Suppressor macrophage (primary cell): ENCODE measurements around the gene CASP7.

Experiments
- DNase-seq, 4 experiments: peaks; one replicate each; pipeline ENCODE4 v3.0.0-alpha.2; 2020 to 2022

CASP7 gene

GRCh38 chr10:113712755-113713639 lies 33.3 kb downstream of the CASP7 start:
- DNase-seq: no peak

DNA sequence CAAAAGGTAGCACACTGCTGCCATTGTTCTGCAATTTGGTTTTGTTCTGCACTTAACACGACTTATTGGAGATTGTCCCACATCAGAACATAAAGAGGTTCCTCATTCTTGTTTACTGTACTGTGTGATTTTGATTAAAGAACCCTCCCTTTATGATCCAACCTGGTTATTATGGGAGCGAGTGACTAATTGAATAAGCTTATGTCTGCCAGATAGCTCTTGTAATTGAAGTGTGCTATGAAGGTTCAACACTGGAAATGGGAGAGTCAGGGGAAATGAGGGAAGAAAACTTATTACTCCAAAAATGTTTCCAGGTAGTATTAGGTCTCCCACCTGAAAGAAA lies 33.9 kb downstream of the CASP7 start:
- DNase-seq: no peak

GRCh38 chr10:113716109-113716910 lies 36.6 kb downstream of the CASP7 start:
- peak in 2 of 4 experiments; percentile 47 to 52 for DNase-seq

- peak in 2 of 4 experiments; percentile 4 to 7 for DNase-seq
Measured at GRCh38 chr10:113718969-113719822, 39.5 kb downstream of the CASP7 start.

GRCh38 chr10:113720386-113720785 lies 40.7 kb downstream of the CASP7 start:
- no peak for DNase-seq

DNA sequence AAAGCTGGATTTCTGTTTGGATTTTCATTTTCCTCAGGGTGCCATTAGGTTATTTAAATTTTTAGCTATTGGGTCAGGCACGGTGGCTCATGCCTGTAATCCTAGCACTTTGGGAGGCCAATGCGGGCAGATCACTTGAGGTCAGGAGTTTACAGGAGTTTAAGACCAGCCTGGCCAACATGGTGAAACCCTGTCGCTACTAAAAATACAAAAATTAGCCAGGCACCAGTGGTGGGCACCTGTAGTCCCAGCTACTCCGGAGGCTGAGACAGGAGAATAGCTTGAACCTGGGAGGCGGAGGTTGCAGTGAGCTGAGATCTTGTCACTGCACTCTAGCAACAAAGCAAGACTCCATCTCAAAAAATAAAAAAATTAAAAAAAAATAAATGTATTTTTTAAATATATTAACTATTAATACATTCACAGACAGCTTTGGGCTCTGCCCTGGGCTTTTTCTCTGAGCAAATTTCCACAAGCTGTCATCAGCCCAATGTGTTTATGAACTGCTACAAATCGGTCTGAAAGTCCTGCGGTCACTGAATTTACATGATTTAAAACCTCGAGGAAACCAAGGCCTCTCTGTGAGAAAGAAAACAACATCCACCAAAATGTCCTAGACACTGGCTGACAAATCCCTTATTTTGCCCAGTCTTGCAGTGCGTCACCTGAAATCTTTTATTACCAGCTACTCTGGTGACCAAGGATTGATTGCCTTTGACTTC lies 52.6 kb downstream of the CASP7 start:
- DNase-seq: no peak

GRCh38 chr10:113732966-113733365 lies 53.3 kb downstream of the CASP7 start:
- no peak for DNase-seq

GRCh38 chr10:113733635-113734034 lies 53.9 kb downstream of the CASP7 start:
- DNase-seq: no peak

- no peak for DNase-seq
Measured at GRCh38 chr10:113735913-113736312, 56.2 kb downstream of the CASP7 start.

- no peak for DNase-seq
Measured at GRCh38 chr10:113736576-113736975, 56.9 kb downstream of the CASP7 start.

DNA sequence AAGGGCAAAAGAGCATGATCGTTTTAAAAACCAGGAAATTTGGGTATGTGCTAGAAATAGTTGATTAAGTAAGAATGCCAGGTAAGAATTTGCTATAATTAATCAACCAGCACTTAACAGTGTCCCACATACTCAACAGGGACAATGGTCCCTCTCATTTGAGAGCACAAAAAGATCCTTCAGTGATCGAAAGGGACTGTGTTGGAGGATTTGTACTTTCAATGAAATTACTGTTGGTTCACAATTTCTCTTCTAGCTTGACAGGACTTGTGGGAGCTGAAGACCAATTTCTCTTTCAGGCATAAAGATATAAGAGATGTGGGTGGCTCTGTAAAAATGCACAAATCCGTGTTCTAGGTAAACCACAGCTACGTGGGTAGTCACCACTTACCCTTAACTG lies 59.3 kb downstream of the CASP7 start:
- DNase-seq: no peak

DNA sequence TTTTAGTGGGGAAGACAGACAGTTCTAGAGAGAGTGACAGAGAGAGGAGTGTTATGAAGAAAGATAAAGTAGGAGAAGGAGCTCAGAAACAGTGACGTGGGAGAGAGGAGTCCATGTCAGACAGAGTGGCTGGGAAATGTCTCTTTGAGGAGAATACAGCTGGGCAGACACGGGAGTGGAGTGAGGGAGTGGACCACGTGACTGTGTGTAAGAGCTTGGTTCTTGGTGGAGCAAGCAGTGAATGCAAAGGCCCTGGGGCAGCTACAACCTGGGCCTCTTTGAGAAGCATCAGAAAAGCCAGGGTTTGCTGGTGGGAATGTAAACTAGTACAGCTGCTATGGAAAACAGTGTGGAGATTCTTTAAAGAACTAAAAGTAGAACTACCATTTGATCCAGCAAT lies 59.9 kb downstream of the CASP7 start:
- DNase-seq: no peak

DNA sequence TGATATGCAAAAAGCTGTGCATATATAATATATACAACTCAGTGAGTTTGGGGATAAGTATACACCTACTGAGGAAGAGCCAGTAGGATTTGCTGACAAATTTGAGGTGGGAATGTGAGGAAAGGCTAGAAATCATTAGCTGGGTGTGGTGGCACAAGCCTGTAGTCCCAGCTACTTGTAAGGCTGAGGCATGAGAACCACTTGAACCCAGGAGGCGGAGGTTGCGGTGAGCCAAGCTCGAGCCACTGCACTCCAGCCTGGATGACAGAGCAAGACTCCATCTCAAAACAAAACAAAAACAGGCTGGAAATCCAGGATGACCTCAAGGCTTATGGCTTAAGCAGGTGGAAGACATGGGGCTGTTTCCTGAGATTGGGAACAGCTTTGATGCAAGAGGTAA lies 61.1 kb downstream of the CASP7 start:
- DNase-seq: no peak

DNA sequence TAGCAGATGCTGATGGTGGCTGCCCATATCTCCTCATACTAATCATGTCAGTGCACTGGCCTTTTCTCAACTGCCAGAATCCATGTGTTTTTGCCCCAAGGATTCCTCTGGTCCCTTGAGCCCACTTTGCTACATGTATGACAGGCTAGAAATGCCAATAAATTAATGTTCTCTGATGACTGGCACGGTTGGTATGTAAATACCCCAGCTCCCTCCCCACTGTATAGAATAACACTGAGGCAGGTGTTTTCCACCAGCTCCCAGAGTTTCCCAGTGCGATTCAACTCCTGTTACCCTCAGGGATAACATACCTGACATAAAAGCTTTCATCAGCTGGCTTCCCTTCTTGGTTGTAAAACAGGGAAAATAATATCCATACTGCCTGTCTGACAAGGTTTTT lies 62.8 kb downstream of the CASP7 start:
- no peak for DNase-seq

GRCh38 chr10:113743594-113743993 lies 63.9 kb downstream of the CASP7 start:
- no peak for DNase-seq

DNA sequence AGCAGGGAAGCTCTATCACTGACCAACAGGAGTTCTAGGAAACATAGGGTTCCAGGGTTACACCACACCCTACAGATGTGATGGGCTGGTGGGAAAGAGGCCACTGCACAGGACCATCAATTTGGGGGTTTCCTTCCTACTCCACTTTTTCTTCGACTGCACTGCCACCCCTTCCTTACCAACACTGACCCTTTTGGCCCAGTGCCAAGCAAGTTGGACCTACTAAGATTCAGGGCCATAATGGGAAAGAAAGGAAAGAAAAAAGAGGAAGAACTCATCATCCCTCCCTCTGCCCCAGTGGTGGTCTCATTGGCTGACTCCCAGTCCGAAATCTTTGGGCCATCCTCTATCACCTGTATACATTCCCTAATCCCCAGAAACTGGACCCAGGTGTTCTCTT lies 65.7 kb downstream of the CASP7 start:
- no peak for DNase-seq

DNA sequence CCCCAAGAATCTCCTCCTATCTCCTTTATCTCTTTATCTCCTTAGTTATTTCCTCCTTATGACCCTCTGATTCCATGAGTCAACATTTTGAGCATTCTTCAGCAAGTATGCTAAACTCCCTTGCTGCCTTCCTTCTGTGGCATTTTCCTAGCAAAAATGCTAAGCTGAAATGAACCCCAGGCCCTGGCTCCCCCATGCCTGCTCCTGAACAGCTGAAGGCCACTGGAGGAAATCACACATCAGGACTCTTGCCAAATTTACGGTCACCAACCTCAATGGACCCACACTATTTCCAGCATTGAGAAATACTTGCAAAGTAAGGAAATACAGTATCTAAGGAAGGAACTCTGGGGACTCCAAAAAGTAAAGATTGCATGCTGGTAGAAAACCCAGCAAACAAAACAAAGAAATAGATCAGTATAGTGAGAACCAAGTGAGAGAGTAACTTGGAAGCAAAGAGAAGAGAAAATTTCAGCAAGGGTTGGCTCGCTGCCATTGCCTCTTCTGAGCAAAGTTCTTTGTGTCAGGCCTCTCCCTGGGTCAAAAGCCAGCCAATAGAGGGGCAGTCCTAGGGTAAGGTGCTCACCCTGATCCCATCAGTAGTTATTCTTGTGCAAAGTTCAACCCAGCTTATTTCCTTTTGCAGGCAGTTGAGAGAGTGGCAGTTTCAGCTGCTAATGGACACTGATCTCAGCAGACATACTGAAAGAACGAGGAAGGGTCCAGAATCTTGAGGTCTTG lies 66.7 kb downstream of the CASP7 start:
- DNase-seq: no peak

DNA sequence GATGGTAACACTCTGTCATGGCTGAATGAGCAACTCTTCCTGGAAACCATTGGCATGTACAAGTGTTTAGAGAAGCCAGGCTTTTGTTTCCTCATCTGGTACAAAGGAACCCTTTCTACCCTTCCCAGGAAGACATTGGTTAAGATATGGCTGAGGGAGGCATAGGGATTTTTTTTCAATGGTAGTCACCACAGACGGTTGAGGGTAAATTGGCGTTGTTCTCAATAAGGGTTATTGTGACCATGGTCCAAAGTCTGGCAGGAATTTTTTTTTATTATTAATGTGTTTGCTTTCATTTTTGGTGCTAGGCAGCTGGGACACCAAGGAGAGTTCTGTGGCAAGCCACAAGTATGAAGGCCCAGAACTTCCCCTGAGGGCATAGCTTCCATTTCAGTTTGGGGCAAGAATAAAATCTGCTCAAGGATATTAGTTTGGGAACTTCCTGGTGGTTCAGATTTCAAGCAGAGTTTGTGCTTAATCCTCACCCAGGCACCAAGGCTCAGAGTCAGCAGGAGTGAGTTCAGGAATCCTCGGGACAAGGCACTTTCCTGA lies 71.5 kb downstream of the CASP7 start, which contains the start of gene PLEKHS1:
Gene PLEKHS1 (plus strand): TSS at position 502 of the 552 bp plus-strand sequence. CDS start 3,596 bp downstream, outside the sequence.
- DNase-seq: no peak

DNA sequence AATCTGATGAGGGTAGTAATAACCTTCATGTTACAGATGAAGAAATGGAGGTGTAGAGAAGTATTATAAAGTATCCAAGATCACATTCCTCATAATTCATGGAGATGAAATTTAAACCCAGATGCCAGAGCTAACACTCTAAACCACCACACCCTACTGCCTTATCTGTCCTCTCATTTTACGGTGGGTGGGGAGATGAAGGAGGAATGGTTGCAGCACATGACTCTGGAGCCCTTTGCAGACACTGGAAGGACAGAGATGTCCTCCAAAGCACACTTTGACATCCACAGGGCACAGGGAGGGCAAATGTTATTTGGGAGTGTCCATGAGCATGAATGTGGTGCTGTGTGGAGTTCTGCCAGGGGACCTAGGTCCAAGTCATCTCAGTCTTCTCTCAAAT lies 72.8 kb downstream of the CASP7 start:
- DNase-seq: no peak

DNA sequence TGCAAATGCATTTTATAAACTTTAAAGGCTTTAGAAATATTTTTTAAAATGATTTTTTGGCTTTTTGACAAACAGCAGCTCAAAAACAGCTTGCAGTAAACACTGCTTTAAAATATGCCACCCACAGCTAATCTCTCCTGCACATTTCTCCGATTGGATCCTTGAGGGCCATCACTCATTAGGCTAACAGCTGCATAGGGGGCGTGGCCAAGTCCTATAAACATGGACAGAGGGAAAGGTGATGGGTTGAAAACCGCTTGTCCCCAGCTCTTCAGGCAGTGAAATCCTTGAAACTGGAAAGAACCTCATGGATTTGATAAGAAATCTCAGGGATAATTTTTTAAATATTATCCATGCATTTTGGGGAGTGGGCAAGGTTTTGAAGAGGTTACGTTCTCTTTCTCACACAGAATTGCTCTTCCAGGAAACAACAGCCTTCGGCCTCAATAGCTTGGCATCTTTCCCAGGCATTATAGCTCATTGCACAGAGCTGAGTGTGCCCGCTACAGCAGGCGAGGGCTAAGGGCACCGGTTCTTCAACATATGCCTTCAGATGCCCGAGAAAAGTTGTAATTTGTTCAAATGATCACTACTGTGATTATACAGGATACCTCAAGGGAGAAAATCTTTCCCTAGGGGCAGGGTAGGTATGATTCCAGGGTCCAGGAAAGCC lies 73.4 kb downstream of the CASP7 start:
- no peak for DNase-seq
